Naive thymus-derived CD8-positive, alpha-beta T cell (primary cell): ENCODE measurements around the gene DOCK3. TPM values are rescaled to one million over a fixed set of nuclear protein-coding genes. Genes with fewer than 3 reads are reported as not detected.
A peak's percentile ranks its signal among the peaks of the same experiment; 100 is the strongest.

Source experiments
- ATAC-seq, 2 donors: fragments of 150-1000 bp; cut with Tn5 transposase in 1 of 2; sonication (Bioruptor Pico), chemical (Tn5 transposase) in 1 of 2; 1 replicate in 1 of 2; 2 replicates in 1 of 2; pipeline ENCODE4 v1.10.0; 2021; ENCODE audit warnings: mild to moderate bottlenecking in 2 of 2, moderate library complexity in 2 of 2
- POLR2A ChIA-PET: fragments of 350-600 bp; sonication (Branson Sonifier 250); formaldehyde crosslinking; loops from one replicate; lab custom pipeline; 2021; ENCODE audit warnings: antibody characterized with exemption; lab: Charles Lee
- DNase-seq, 10 donors: peaks; one replicate each; pipeline versions ENCODE4 v3.0.0 to v3.0.0-alpha.2; 2020 to 2022
- H3K27ac Mint-ChIP-seq, 10 donors: one replicate each; pipeline ENCODE4 v1.8.0; 2020 to 2022; ENCODE audit warnings: mild to moderate bottlenecking in 10 of 10, mixed read lengths in 10 of 10, moderate library complexity in 4 of 10, inconsistent platforms in 1 of 10
- H3K27me3 Mint-ChIP-seq, 5 donors: one replicate each; pipeline ENCODE4 v1.8.0; 2021 to 2022; ENCODE audit warnings: mixed read lengths in 5 of 5
- H3K36me3 Mint-ChIP-seq, 3 donors: one replicate each; pipeline ENCODE4 v1.8.0; 2020 to 2022; ENCODE audit warnings: mixed read lengths in 3 of 3, mild to moderate bottlenecking in 2 of 3, inconsistent platforms in 1 of 3
- H3K4me1 Mint-ChIP-seq, 4 donors: one replicate each; pipeline ENCODE4 v1.8.0; 2021 to 2022; ENCODE audit warnings: mixed read lengths in 4 of 4
- H3K4me3 Mint-ChIP-seq, 10 donors: one replicate each; pipeline ENCODE4 v1.8.0; 2020 to 2022; ENCODE audit warnings: mild to moderate bottlenecking in 10 of 10, mixed read lengths in 10 of 10, moderate library complexity in 6 of 10, inconsistent platforms in 1 of 10
- H3K9me3 Mint-ChIP-seq, 9 donors: one replicate each; pipeline ENCODE4 v1.8.0; 2020 to 2022; ENCODE audit warnings: mixed read lengths in 9 of 9, mild to moderate bottlenecking in 3 of 9, inconsistent platforms in 1 of 9, moderate library complexity in 1 of 9
- polyA plus RNA-seq, 3 donors: library from polyadenylated mRNA; unstranded; fragments of 300-500 nt; fragmentation: Illumina TruSeq; gene quantifications; one replicate each; pipeline ENCODE4 v1.2.3, GENCODE V29; 2021
- total RNA-seq, 8 experiments: library from RNA in 2 of 8; stranded (reverse) in 2 of 8; gene quantifications; one replicate each; pipeline ENCODE4 v1.2.3 and lab custom pipeline; 2021 to 2026

The DOCK3 gene
- total and polyA plus RNA-seq, 5 experiments from 2014 or later, result 0.14 to 1.9 (median 0.63) TPM

GRCh38 chr3:50695031-50695430 lies 20.3 kb downstream of the DOCK3 start:
- no peaks in the 10 kb centered on the region for H3K4me1 Mint-ChIP-seq
- no peak overlapping the region for H3K27ac Mint-ChIP-seq
- no peak overlapping the region for H3K4me3 Mint-ChIP-seq
- H3K36me3 Mint-ChIP-seq, result peaks cover 0 to 16% (median 13%) of the 10 kb centered on the region in 3 donors
- peaks cover 0 to 1% (median 0%) of the 10 kb centered on the region in 5 donors for H3K27me3 Mint-ChIP-seq
- H3K9me3 Mint-ChIP-seq, result peaks cover 0 to 25% (median 13%) of the 10 kb centered on the region in 9 donors
- POLR2A ChIA-PET, result no interaction called here
- ATAC-seq, result no peak
- DNase-seq, result no peak

DNA sequence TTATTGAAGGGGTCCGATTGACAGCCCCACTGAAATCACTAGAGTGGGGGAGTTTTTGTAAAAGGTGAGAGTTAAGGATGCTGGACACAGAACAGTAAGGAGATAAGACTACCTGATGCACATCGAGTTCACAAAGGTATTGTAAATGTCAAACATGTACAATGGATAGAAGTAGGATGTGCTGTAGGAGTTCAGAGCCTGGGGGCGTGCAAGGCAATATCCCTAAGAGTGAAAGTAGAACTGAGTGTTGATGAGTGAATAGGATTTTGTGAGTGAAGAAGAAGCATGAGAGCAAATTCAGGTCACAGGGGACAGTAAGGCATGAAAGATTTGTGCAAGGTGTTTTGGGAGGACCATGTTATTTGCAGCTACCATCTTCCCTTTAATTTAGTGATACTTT lies 21.5 kb downstream of the DOCK3 start:
- Mint-ChIP-seq H3K4me3 (no peak overlapping the region), H3K9me3 (peaks cover 0 to 25% (median 13%) of the 10 kb centered on the region in 9 donors), H3K36me3 (peaks cover 0 to 16% (median 13%) of the 10 kb centered on the region in 3 donors), H3K27me3 (peaks cover 0 to 3% (median 0%) of the 10 kb centered on the region in 5 donors), H3K4me1 (no peaks in the 10 kb centered on the region), H3K27ac (no peak overlapping the region)
- DNase-seq (no peak), ATAC-seq (no peak)
- POLR2A ChIA-PET, result no interaction called here

DNA sequence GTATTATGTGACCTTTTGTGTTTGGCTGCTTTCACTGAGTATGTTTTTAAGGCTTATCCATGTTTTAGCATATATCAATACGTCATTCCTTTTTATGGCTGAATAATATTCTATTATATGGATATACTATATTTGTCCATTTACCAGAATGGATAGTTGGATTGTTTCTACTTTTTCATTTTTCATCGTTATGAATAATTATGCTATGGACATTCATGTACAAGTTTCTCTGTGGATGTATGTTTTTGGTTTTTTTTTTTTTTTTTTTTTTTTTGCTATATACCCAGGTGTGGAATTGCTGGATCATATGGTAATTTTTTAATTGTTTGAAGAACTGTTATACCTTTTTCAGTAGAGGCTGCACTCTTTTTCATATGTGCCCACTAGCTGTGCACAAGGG lies 23.5 kb downstream of the DOCK3 start:
- POLR2A ChIA-PET, result no interaction called here
- no peak overlapping the region for H3K27ac Mint-ChIP-seq
- peaks cover 0 to 33% (median 15%) of the 10 kb centered on the region in 9 donors for H3K9me3 Mint-ChIP-seq
- ATAC-seq, result no peak
- no peak overlapping the region for H3K4me3 Mint-ChIP-seq
- DNase-seq, result no peak
- H3K4me1 Mint-ChIP-seq, result no peaks in the 10 kb centered on the region
- H3K27me3 Mint-ChIP-seq, result peaks cover 0 to 4% (median 0%) of the 10 kb centered on the region in 5 donors
- peaks cover 0 to 24% (median 24%) of the 10 kb centered on the region in 3 donors for H3K36me3 Mint-ChIP-seq

DNA sequence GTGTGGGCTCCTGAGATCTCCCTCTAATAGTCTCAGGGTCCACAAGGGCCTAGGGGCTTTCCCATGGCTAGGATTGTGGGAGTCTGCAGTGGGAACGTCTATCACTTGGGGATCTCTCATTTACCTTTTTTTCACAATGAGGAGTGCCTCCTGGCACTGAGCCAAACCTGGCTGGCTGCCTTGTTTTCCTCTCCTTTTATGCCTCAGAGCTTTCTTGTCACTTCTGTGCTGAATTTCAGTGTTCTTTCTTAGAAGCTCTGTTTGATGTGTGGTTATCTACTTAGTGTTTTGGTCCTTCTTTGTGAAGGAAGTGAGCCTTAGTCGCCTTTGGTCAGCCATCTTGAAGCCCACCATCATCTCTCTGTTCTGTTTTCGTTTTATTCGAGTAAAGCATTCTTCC lies 33.9 kb downstream of the DOCK3 start:
- POLR2A ChIA-PET, result interaction anchor here (0.6 kb wide), 1 partner anchor 10 kb away, joined by 4 read pairs; no protein-coding TSS in a partner anchor
- peak; percentile 41 to 57 for ATAC-seq
- Mint-ChIP-seq H3K36me3 (peaks cover 3 to 14% (median 12%) of the 10 kb centered on the region in 3 donors), H3K9me3 (peaks cover 0 to 18% (median 11%) of the 10 kb centered on the region in 9 donors), H3K4me1 (peaks cover 13 to 29% (median 18%) of the 10 kb centered on the region in 4 donors), H3K27ac (peak overlapping the region; percentile 4 to 84 (median 62)), H3K4me3 (peak overlapping the region; percentile 44 to 74 (median 56)), H3K27me3 (peaks cover 0 to 5% (median 1%) of the 10 kb centered on the region in 5 donors)
- peak in 8 of 10 donors; percentile 7 to 61 (median 28) for DNase-seq

DNA sequence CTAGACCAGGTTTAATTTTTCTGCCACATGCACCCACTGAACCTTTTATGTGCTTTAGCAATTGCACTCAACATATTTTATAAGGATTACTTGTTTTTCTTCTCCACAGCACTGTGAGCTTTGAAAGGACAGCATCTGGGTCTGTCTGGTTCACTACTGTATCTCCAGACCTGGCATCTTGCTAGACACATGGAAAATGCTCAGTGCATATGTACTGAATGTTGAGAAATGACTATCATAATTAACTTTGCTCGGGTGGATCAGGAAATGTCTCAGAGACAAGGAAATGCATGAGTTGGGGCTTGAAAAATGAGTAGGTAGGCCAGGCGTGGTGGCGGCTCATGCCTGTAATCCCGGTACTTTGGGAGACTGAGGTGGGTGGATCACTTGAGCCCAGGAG lies 40.2 kb downstream of the DOCK3 start:
- DNase-seq (no peak), ATAC-seq (no peak)
- Mint-ChIP-seq H3K4me1 (peaks cover 0 to 5% (median 1%) of the 10 kb centered on the region in 4 donors), H3K27me3 (peaks cover 0 to 4% (median 0%) of the 10 kb centered on the region in 5 donors), H3K4me3 (no peak overlapping the region), H3K27ac (peak overlapping the region in 1 of 10 donors; percentile 61), H3K9me3 (no peaks in the 10 kb centered on the region), H3K36me3 (peaks cover 0 to 4% (median 2%) of the 10 kb centered on the region in 3 donors)
- POLR2A ChIA-PET, result no interaction called here

GRCh38 chr3:50724831-50725230 lies 50.1 kb downstream of the DOCK3 start:
- Mint-ChIP-seq H3K27me3 (peaks cover 3 to 16% (median 6%) of the 10 kb centered on the region in 5 donors), H3K36me3 (peaks cover 0 to 10% (median 6%) of the 10 kb centered on the region in 3 donors), H3K9me3 (peaks cover 0 to 3% (median 0%) of the 10 kb centered on the region in 9 donors), H3K4me3 (no peak overlapping the region), H3K4me1 (peaks cover 0 to 2% (median under 1%) of the 10 kb centered on the region in 4 donors), H3K27ac (no peak overlapping the region)
- DNase-seq (no peak), ATAC-seq (no peak)
- POLR2A ChIA-PET, result no interaction called here

- peaks cover 0 to 12% (median 11%) of the 10 kb centered on the region in 3 donors for H3K36me3 Mint-ChIP-seq
- DNase-seq (no peak), ATAC-seq (no peak)
- POLR2A ChIA-PET, result no interaction called here
- H3K4me1 Mint-ChIP-seq, result peaks cover 0 to 2% (median 0%) of the 10 kb centered on the region in 4 donors
- peaks cover 0 to 26% (median 5%) of the 10 kb centered on the region in 9 donors for H3K9me3 Mint-ChIP-seq
- H3K27ac Mint-ChIP-seq, result no peak overlapping the region
- H3K4me3 Mint-ChIP-seq, result no peak overlapping the region
- H3K27me3 Mint-ChIP-seq, result no peaks in the 10 kb centered on the region
Measured at GRCh38 chr3:50734985-50735384, 60.3 kb downstream of the DOCK3 start.

DNA sequence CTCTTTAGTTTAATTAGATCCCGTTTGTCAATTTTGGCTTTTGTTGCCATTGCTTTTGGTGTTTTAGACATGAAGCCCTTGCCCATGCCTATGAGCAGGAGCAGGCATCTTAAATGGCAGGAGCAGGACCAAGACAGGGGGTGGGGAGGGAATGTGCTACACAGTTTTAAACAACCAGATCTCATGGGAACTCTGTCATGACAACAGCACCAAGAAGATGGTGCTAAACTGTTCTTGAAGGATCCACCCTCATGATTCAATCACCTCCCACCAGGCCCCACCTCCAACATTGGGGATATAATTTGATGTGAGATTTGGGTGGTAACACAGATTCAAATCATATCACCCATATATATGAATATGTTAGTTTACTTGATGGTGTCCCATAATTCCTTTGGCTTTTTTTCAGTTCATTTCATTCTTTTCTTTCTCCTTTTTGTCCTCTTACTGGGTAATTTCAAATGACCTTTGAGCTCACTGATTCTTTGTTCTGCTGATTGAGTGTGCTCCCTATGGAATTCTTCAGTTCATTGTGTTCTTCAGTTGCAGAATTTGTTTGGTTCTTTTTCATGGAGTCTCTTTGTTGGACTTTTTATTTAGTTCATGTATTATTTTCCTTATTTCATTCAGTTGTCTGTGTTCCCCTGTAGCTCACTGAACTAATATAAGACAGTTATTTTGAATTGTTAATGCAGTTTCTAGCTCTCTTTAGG lies 62.6 kb downstream of the DOCK3 start:
- Mint-ChIP-seq H3K36me3 (peaks cover 0 to 12% (median 11%) of the 10 kb centered on the region in 3 donors), H3K27ac (peak overlapping the region in 1 of 10 donors; percentile 16), H3K9me3 (peaks cover 0 to 26% (median 5%) of the 10 kb centered on the region in 9 donors), H3K27me3 (no peaks in the 10 kb centered on the region), H3K4me3 (no peak overlapping the region), H3K4me1 (peaks cover 0 to 2% (median 0%) of the 10 kb centered on the region in 4 donors)
- no peak for DNase-seq
- no peak for ATAC-seq
- POLR2A ChIA-PET, result no interaction called here

DNA sequence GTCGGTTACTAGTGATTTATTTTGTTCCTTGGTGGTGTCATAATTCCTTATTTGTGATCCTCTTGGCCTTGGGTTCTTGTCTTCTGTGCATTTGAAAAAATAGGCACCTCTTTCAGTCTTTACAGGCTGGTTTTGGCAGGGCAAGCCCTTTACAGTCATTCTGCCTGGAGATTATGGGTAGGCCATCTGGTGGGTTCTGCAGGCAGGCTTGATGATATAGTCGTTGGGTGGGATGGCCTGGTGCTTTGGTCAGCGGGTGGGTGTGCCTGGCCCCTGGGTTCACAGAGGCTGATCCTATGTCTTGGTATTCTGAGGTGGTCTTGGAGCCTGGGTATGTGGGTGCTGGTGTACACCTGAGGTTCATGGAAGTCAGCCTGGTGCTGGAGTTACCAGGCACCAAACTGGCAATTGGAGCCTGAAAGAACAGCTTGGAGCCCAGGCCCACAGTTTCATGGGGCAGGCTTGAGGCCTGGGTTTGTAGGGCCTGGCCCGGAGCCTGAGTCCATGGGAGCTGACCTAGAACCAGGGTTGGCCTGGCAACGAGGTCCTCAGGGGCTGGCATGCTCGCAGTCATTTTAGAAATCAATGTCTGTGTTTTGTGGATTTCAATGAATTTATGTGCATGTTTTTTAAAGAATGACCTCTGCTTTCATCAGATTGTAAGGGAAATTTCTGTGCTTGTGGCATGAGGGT lies 63.3 kb downstream of the DOCK3 start:
- Mint-ChIP-seq H3K27me3 (no peaks in the 10 kb centered on the region), H3K4me1 (peaks cover 0 to 2% (median 0%) of the 10 kb centered on the region in 4 donors), H3K9me3 (peaks cover 0 to 26% (median 5%) of the 10 kb centered on the region in 9 donors), H3K4me3 (no peak overlapping the region), H3K36me3 (peaks cover 0 to 12% (median 11%) of the 10 kb centered on the region in 3 donors), H3K27ac (no peak overlapping the region)
- ATAC-seq, result no peak
- POLR2A ChIA-PET, result no interaction called here
- DNase-seq, result no peak

DNA sequence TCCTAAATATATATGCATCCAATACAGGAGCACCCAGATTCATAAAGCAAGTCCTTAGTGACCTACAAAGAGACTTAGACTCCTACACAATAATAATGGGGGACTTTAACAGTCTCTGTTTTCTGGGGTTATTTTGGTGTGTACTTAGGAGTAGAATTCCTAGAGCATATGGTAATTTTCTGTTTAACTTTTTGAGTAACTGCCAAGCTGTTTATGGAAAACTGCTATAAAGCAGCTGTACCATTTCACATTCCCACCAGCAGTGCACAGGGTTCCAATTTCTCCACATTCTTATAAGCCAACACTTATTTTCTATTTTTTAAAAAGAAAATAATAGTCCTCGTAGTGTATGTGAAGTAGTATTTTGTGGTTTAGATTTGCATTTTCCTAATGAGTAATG lies 68.9 kb downstream of the DOCK3 start:
- peaks cover 0 to 1% (median 0%) of the 10 kb centered on the region in 3 donors for H3K36me3 Mint-ChIP-seq
- POLR2A ChIA-PET, result no interaction called here
- no peaks in the 10 kb centered on the region for H3K4me1 Mint-ChIP-seq
- DNase-seq (no peak), ATAC-seq (no peak)
- H3K9me3 Mint-ChIP-seq, result no peaks in the 10 kb centered on the region
- H3K27me3 Mint-ChIP-seq, result no peaks in the 10 kb centered on the region
- no peak overlapping the region for H3K27ac Mint-ChIP-seq
- H3K4me3 Mint-ChIP-seq, result no peak overlapping the region

DNA sequence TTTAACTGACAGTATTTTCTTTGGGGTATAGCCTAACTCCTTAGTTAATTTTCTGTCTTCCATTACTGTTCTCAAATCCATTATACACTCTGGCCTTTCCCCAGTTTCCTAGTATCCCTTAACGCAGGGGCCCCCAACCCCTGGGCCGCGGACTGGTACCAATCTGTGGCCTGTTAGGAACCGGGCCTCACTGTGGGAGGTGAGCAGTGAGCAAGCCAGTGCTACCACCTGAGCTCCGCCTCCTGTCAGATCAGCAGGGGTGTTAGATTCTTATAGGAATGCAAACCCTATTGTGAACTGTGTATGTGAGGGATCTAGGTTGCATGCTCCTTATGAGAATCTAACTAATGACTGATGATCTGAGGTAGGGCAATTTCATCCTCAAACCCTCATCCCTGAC lies 75.1 kb downstream of the DOCK3 start:
- no peak overlapping the region for H3K4me3 Mint-ChIP-seq
- H3K27ac Mint-ChIP-seq, result no peak overlapping the region
- no peaks in the 10 kb centered on the region for H3K27me3 Mint-ChIP-seq
- peaks cover 0 to 1% (median 0%) of the 10 kb centered on the region in 3 donors for H3K36me3 Mint-ChIP-seq
- peaks cover 0 to 3% (median 0%) of the 10 kb centered on the region in 9 donors for H3K9me3 Mint-ChIP-seq
- no peak for ATAC-seq
- H3K4me1 Mint-ChIP-seq, result no peaks in the 10 kb centered on the region
- POLR2A ChIA-PET, result no interaction called here
- no peak for DNase-seq

DNA sequence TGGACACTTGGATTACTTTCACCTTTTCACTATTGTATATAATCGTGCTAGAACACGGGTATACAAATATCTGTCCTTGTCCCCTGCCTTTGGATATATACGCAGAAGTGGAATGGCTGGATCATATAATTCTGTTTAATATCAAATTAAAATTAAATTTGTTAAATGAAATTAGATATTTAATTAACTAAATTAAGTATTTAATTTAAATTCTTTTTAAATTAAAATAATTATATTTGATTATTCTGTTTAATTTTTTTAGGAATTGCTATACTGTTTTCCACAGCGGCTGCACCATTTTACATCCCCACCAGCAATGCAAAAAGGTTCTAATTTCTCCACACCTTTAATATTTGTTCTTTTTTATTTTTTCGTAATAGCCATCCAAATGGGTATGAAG lies 84.3 kb downstream of the DOCK3 start:
- no peak for DNase-seq
- Mint-ChIP-seq H3K4me1 (no peaks in the 10 kb centered on the region), H3K27me3 (no peaks in the 10 kb centered on the region), H3K4me3 (no peak overlapping the region), H3K36me3 (peaks cover 0 to 5% (median 2%) of the 10 kb centered on the region in 3 donors), H3K9me3 (peaks cover 0 to 15% (median 2%) of the 10 kb centered on the region in 9 donors), H3K27ac (no peak overlapping the region)
- POLR2A ChIA-PET, result no interaction called here
- no peak for ATAC-seq

DNA sequence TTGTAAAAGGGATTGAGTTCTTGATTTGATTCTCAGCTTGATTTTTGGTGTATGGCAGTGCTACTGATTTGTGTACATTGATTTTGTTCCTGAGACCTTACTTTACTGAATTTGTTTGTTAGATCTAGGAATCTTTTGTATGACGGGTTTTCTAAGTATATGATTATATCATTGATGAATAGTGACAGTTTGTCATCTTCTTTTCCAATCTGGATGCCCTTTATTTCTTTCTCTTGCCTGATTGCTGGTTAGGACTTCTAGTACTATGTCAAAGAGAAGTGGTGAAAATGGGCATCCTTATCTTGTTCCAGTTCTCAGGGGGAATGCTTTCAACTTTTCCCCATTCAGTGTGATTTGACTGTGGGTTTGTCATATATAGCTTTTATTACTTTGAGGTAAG lies 103.0 kb downstream of the DOCK3 start:
- Mint-ChIP-seq H3K9me3 (peaks cover 0 to 8% (median 4%) of the 10 kb centered on the region in 9 donors), H3K36me3 (peaks cover 3 to 10% (median 6%) of the 10 kb centered on the region in 3 donors), H3K27me3 (peaks cover 0 to 25% (median 0%) of the 10 kb centered on the region in 5 donors), H3K4me3 (no peak overlapping the region), H3K4me1 (no peaks in the 10 kb centered on the region), H3K27ac (no peak overlapping the region)
- POLR2A ChIA-PET, result no interaction called here
- ATAC-seq, result no peak
- no peak for DNase-seq
